DND-41 (cell line): ENCODE measurements around the gene RNF167.

ENCODE experiments used
- ATAC-seq: fragments of 200-7000 bp; cut with Tn5 transposase; 3 replicates; pipeline ENCODE4 v1.9.1; 2021; ENCODE audit warnings: low read depth; ENCODE audit not compliant: insufficient read depth
- DNase-seq: peaks from one replicate; pipeline ENCODE4 v3.0.0-alpha.2; 2020
- H2AFZ ChIP-seq: 2 replicates; pipeline ENCODE4 v1.6.0; 2012; ENCODE audit warnings: low read depth, low read length
- H3K27ac ChIP-seq: 2 replicates; pipeline ENCODE4 v1.5.1; 2012; ENCODE audit warnings: low read length, inconsistent platforms
- H3K27me3 ChIP-seq: fragments of 200-600 bp; sonication (generic); 2 replicates; pipeline ENCODE4 v1.6.0; 2012; ENCODE audit warnings: low read length, mild to moderate bottlenecking, inconsistent platforms; ENCODE audit not compliant: insufficient read depth, poor library complexity
- H3K36me3 ChIP-seq: 2 replicates; pipeline ENCODE4 v1.5.1; 2012; ENCODE audit warnings: low read length, inconsistent platforms; ENCODE audit not compliant: insufficient read depth
- H3K4me1 ChIP-seq: 2 replicates; pipeline ENCODE4 v1.5.1; 2012; ENCODE audit warnings: mild to moderate bottlenecking, low read length; ENCODE audit not compliant: insufficient read depth
- H3K4me2 ChIP-seq: 2 replicates; pipeline ENCODE4 v1.6.0; 2012; ENCODE audit warnings: mild to moderate bottlenecking, moderate library complexity, low read length, inconsistent platforms; ENCODE audit not compliant: insufficient read depth
- H3K4me3 ChIP-seq, 2 experiments: fragments of 200-600 bp in 1 of 2; shearing (Covaris generic) in 1 of 2; 2 replicates each; pipeline ENCODE4 v1.5.1; 2012 to 2016; ENCODE audit warnings: inconsistent platforms in 2 of 2, low read length in 2 of 2, mild to moderate bottlenecking in 2 of 2, low read depth in 1 of 2, moderate library complexity in 1 of 2
- H3K79me2 ChIP-seq: 2 replicates; pipeline ENCODE4 v1.6.0; 2012; ENCODE audit warnings: low read length, inconsistent platforms; ENCODE audit not compliant: insufficient read depth
- H3K9ac ChIP-seq: 2 replicates; pipeline ENCODE4 v1.6.0; 2012; ENCODE audit warnings: low read depth, mild to moderate bottlenecking, inconsistent platforms, low read length, moderate library complexity
- H3K9me3 ChIP-seq: 2 replicates; pipeline ENCODE4 v1.5.1; 2012; ENCODE audit warnings: low read length, moderate library complexity, mild to moderate bottlenecking, inconsistent platforms; ENCODE audit not compliant: insufficient read depth, severe bottlenecking
- H4K20me1 ChIP-seq: 2 replicates; pipeline ENCODE4 v1.6.0; 2012; ENCODE audit warnings: low read length; ENCODE audit not compliant: insufficient read depth
- EZH2 ChIP-seq: IDR thresholded peaks from 3 replicates; pipeline ENCODE4 v1.6.1; 2012; ENCODE audit warnings: borderline replicate concordance, low read depth, mild to moderate bottlenecking, moderate library complexity, low read length, inconsistent platforms; ENCODE audit not compliant: severe bottlenecking
- TF ChIP-seq, protein P1 (sequence below): IDR thresholded peaks from 2 replicates; pipeline ENCODE4 v1.5.1; 2012; ENCODE audit warnings: borderline replicate concordance, low read length, moderate library complexity, mild to moderate bottlenecking; ENCODE audit not compliant: poor library complexity, severe bottlenecking; ENCODE audit errors: extremely low read depth

The RNF167 gene

DNA sequence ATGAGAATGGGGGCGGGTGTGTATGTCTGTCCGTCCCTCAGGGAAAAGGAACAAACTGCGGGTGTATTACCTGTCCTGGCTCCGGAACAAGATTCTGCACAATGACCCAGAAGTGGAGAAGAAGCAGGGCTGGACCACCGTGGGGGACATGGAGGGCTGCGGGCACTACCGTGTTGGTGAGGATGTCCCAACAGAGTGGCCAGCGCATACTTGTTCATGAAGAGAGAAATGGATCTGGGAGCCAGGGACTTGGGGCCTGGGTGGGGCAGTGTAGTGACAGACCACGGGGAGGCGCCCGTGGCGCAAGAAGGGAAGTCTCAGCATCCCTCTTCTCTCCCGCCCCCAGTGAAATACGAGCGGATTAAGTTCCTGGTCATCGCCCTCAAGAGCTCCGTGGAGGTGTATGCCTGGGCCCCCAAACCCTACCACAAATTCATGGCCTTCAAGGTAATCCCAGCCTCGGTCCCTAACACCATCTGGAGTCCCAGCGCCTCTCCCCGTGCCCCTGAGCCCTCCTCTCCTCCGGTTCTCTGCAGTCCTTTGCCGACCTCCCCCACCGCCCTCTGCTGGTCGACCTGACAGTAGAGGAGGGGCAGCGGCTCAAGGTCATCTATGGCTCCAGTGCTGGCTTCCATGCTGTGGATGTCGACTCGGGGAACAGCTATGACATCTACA is 44.3 kb upstream of the RNF167 start:
- Histone ChIP-seq H3K27me3 (no peaks in the 10 kb centered on the region), H3K9me3 (no peaks in the 10 kb centered on the region), H3K27ac (no peak overlapping the region), H3K79me2 (no peaks in the 10 kb centered on the region), H2AFZ (no peak overlapping the region), H4K20me1 (peaks cover 8% of the 10 kb centered on the region; the same call in 1 of the 2 replicates), H3K36me3 (peaks cover 63% of the 10 kb centered on the region), H3K4me2 (no peak overlapping the region), H3K4me1 (no peaks in the 10 kb centered on the region), H3K4me3 (no peak overlapping the region), H3K9ac (no peak overlapping the region)
- DNase-seq (no peak), ATAC-seq (no peak)
- no peak for TF ChIP-seq EZH2
- TF ChIP-seq, protein P1, sequence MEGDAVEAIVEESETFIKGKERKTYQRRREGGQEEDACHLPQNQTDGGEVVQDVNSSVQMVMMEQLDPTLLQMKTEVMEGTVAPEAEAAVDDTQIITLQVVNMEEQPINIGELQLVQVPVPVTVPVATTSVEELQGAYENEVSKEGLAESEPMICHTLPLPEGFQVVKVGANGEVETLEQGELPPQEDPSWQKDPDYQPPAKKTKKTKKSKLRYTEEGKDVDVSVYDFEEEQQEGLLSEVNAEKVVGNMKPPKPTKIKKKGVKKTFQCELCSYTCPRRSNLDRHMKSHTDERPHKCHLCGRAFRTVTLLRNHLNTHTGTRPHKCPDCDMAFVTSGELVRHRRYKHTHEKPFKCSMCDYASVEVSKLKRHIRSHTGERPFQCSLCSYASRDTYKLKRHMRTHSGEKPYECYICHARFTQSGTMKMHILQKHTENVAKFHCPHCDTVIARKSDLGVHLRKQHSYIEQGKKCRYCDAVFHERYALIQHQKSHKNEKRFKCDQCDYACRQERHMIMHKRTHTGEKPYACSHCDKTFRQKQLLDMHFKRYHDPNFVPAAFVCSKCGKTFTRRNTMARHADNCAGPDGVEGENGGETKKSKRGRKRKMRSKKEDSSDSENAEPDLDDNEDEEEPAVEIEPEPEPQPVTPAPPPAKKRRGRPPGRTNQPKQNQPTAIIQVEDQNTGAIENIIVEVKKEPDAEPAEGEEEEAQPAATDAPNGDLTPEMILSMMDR, result peak; percentile 12

GRCh38 chr17:4896332-4897197 is 43.5 kb upstream of the RNF167 start:
- Histone ChIP-seq H3K4me2 (no peak overlapping the region), H3K27me3 (no peaks in the 10 kb centered on the region), H3K36me3 (peaks cover 56% of the 10 kb centered on the region), H4K20me1 (peaks cover 8% of the 10 kb centered on the region), H3K4me1 (no peaks in the 10 kb centered on the region), H3K9ac (no peak overlapping the region), H3K27ac (no peak overlapping the region), H3K79me2 (no peaks in the 10 kb centered on the region), H3K4me3 (no peak overlapping the region), H3K9me3 (no peaks in the 10 kb centered on the region), H2AFZ (no peak overlapping the region)
- DNase-seq (no peak), ATAC-seq (no peak)
- TF ChIP-seq, protein P1, result no peak
- TF ChIP-seq EZH2, result no peak

GRCh38 chr17:4897198-4897687 is 42.8 kb upstream of the RNF167 start:
- Histone ChIP-seq H3K4me1 (peaks cover under 1% of the 10 kb centered on the region; the same call in 1 of the 2 replicates), H2AFZ (no peak overlapping the region), H3K27me3 (no peaks in the 10 kb centered on the region), H3K9me3 (no peaks in the 10 kb centered on the region), H3K9ac (no peak overlapping the region), H3K4me3 (no peak overlapping the region), H3K4me2 (no peak overlapping the region), H3K36me3 (peaks cover 50% of the 10 kb centered on the region), H3K79me2 (no peaks in the 10 kb centered on the region), H3K27ac (no peak overlapping the region), H4K20me1 (peaks cover 8% of the 10 kb centered on the region)
- DNase-seq (no peak), ATAC-seq (no peak)
- no peak for TF ChIP-seq EZH2
- TF ChIP-seq, protein P1, result no peak
